A549 (cell line): ENCODE data around the gene CCDC137. TPM values are rescaled to one million over a fixed set of nuclear protein-coding genes. Genes with fewer than 3 reads are reported as not detected.
A peak's percentile ranks its signal among the peaks of the same experiment; 100 is the strongest.

Experiments used
- ATOH8 ChIP-seq: fragments of 250-450 bp; sonication (Bioruptor Pico); IDR thresholded peaks from 2 replicates; pipeline ENCODE4 v1.5.0; 2020; ENCODE audit warnings: low read depth, mild to moderate bottlenecking, moderate library complexity
- CBX2 ChIP-seq: fragments of 200-600 bp; sonication (generic); IDR thresholded peaks from 2 replicates; pipeline ENCODE4 v1.6.1; 2016; ENCODE audit warnings: low read depth, mild to moderate bottlenecking, borderline replicate concordance
- CBX8 ChIP-seq: fragments of 200-600 bp; sonication (generic); IDR thresholded peaks from 2 replicates; pipeline ENCODE4 v1.6.1; 2016
- CEBPB ChIP-seq, 2 experiments: fragments of >200 bp in 1 of 2; sonication (Bioruptor Twin) in 1 of 2; formaldehyde crosslinking in 1 of 2; IDR thresholded peaks; 2 replicates each; pipeline ENCODE4 v1.6.1; 2012 to 2016
- CHD2 ChIP-seq: fragments of 150-350 bp; IDR thresholded peaks from 2 replicates; pipeline ENCODE4 v1.6.1; 2014; ENCODE audit warnings: low read length; ENCODE audit not compliant: partially characterized antibody
- CHD4 ChIP-seq: fragments of 200-600 bp; sonication (generic); IDR thresholded peaks from 2 replicates; pipeline ENCODE4 v1.6.1; 2016; ENCODE audit warnings: antibody characterized with exemption, mild to moderate bottlenecking, borderline replicate concordance
- ELK1 ChIP-seq: fragments of 150-350 bp; IDR thresholded peaks from 2 replicates; pipeline ENCODE4 v1.6.1; 2014; ENCODE audit warnings: low read depth, mild to moderate bottlenecking, low read length
- GATA3 ChIP-seq: IDR thresholded peaks from 2 replicates; pipeline ENCODE4 v1.6.1; 2012; ENCODE audit warnings: borderline replicate concordance
- HDAC2 ChIP-seq: fragments of 200-600 bp; sonication (generic); IDR thresholded peaks from 2 replicates; pipeline ENCODE4 v1.6.1; 2016
- HMGXB4 ChIP-seq: fragments of 250-450 bp; sonication (Bioruptor Pico); IDR thresholded peaks from 2 replicates; pipeline ENCODE4 v1.5.0; 2021; ENCODE audit warnings: mild to moderate bottlenecking, moderate library complexity, borderline replicate concordance
- HOXB13 ChIP-seq: fragments of 250-450 bp; sonication (Bioruptor Pico); IDR thresholded peaks from 2 replicates; pipeline ENCODE4 v1.5.0; 2020; ENCODE audit warnings: low read depth, mild to moderate bottlenecking, moderate library complexity
- JUNB ChIP-seq: fragments of >200 bp; sonication (Bioruptor Twin); formaldehyde crosslinking; IDR thresholded peaks from 2 replicates; pipeline ENCODE4 v1.6.1; 2016
- KDM1A ChIP-seq: fragments of 200-600 bp; sonication (generic); IDR thresholded peaks from 2 replicates; pipeline ENCODE4 v1.6.1; 2016; ENCODE audit warnings: low read depth, mild to moderate bottlenecking
- NFE2L2 ChIP-seq: fragments of 150-350 bp; conservative IDR thresholded peaks from 2 replicates; pipeline ENCODE4 v1.6.1; 2014; ENCODE audit warnings: low read length
- NPAS2 ChIP-seq: fragments of 250-450 bp; sonication (Bioruptor Pico); IDR thresholded peaks from 2 replicates; pipeline ENCODE4 v1.8.0; 2022; ENCODE audit warnings: mild to moderate bottlenecking, moderate library complexity, borderline replicate concordance
- POLR2A ChIP-seq: IDR thresholded peaks from 2 replicates; pipeline ENCODE4 v1.6.1; 2012; ENCODE audit warnings: mild to moderate bottlenecking, low read length
- RAD21 ChIP-seq, 2 experiments: fragments of >200 bp in 1 of 2; sonication (Bioruptor Twin) in 1 of 2; formaldehyde crosslinking in 1 of 2; IDR thresholded peaks in 1 of 2; conservative IDR thresholded peaks in 1 of 2; 2 replicates in 1 of 2; 3 replicates in 1 of 2; pipeline ENCODE4 v1.6.1; 2012 to 2018; ENCODE audit warnings: inconsistent platforms in 1 of 2
- RFX5 ChIP-seq: fragments of 450-650 bp; IDR thresholded peaks from 2 replicates; pipeline ENCODE4 v1.7.1; 2014; ENCODE audit warnings: antibody characterized with exemption, mild to moderate bottlenecking, moderate library complexity
- RNF2 ChIP-seq: fragments of 200-600 bp; sonication (generic); IDR thresholded peaks from 2 replicates; pipeline ENCODE4 v1.6.1; 2016; ENCODE audit warnings: low read depth, mild to moderate bottlenecking, antibody characterized with exemption, moderate library complexity, borderline replicate concordance
- SREBF2 ChIP-seq: fragments of 450-650 bp; IDR thresholded peaks from 2 replicates; pipeline ENCODE4 v1.6.1; 2014; ENCODE audit warnings: mild to moderate bottlenecking, moderate library complexity
- TFCP2L1 ChIP-seq: fragments of 250-450 bp; sonication (Bioruptor Pico); IDR thresholded peaks from 2 replicates; pipeline ENCODE4 v1.5.0; 2021; ENCODE audit warnings: mild to moderate bottlenecking
- TP53 ChIP-seq: fragments of 250-450 bp; sonication (Bioruptor Pico); IDR thresholded peaks from 2 replicates; pipeline ENCODE4 v1.5.0; 2021; ENCODE audit warnings: mild to moderate bottlenecking, moderate library complexity
- ZSCAN20 ChIP-seq: fragments of 250-450 bp; sonication (Bioruptor Pico); IDR thresholded peaks from 2 replicates; pipeline ENCODE4 v1.8.0; 2022; ENCODE audit warnings: mild to moderate bottlenecking, moderate library complexity
- polyA plus RNA-seq, 4 experiments: library from polyadenylated mRNA; depleted of rRNA in 3 of 4; stranded (reverse); fragments of >200 nt; fragmentation: RNase III in 1 of 4; extraction: RNeasy Plus Mini Kit Qiagen cat#74134 plus additional on column Dnase treatment in 1 of 4; gene quantifications; 2 replicates in 3 of 4; 3 replicates in 1 of 4; pipeline ENCODE4 v1.2.3, GENCODE V29; 2011 to 2017
- TF ChIP-seq, protein P1 (sequence below): IDR thresholded peaks from 2 replicates; pipeline ENCODE4 v1.6.1; 2012
- TF ChIP-seq, protein P2 (sequence below): IDR thresholded peaks from 2 replicates; pipeline ENCODE4 v1.6.1; 2012; ENCODE audit warnings: low read depth, borderline replicate concordance
- TF ChIP-seq, protein P3 (sequence below): IDR thresholded peaks from 2 replicates; pipeline ENCODE4 v1.6.1; 2012

CCDC137 gene
- polyA plus RNA-seq, 2 of the 4 experiments (the other 2 are of a cell fraction): 22.6 to 55.0 TPM

DNA sequence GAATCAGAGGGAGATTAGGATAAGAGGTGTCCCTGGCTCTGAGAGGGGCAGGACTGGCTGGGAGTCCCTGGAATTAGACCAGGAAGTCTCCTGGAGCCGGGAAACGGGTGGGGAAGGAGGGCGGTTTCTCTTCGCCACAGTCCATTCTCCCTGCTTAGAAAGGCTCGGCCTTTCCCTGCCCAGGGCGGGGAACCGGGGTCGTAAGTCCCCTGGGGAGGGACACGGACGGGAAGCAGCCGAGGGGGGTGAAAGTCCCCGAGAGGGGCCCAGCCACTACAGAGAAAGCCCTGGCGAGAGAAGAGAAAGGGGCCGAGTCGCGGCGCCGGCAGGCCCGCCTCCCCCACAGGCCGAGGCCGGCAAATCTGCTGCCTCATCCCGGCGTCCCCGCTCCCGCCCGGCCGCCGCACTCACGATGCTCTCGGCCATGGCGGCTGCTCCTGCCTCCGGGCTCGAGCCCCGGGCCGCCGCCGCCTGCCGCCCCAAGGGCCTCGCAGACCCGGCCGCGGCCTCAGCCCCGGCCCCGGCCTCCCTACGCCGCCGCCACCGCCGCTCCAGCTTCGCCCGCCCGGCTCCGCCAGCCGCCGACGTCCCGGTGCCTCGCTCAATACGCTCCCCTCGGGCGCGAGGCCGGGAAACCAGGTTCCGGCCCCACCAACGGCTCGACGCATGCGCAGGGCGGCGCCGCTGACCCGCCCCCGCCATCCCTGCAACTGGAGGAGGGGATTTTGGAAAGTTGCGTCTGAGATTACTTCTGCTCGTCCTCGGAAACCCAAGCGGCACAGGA lies 29.8 kb upstream of the CCDC137 start, which contains the start of the genes NPLOC4 and TSPAN10 (continued):
- TF ChIP-seq HMGXB4 (CRISPR knock-in tag) (no peak; the same call in 1 of the 2 replicates), CHD4 (no peak), NFE2L2 (no peak; the same call in 1 of the 2 replicates), RAD21 (conservative IDR thresholded peaks at IDR 0.05 in 1 of 2, IDR thresholded peaks at IDR 0.05 in 1 of 2) (no peak; a peak in 2 of 5 replicates), RFX5 (peak; percentile 52; the same call in 1 of the 2 replicates), TP53 (CRISPR knock-in tag) (peak; percentile 53; the same call in 1 of the 2 replicates), KDM1A (no peak), SREBF2 (no peak), POLR2A (peak; percentile 88), RNF2 (no peak), CBX8 (no peak), CBX2 (no peak), NPAS2 (CRISPR knock-in tag) (no peak), GATA3 (peak; percentile 65; the same call in 1 of the 2 replicates), ZSCAN20 (no peak), TFCP2L1 (CRISPR knock-in tag) (no peak), HDAC2 (no peak), ATOH8 (no peak), HOXB13 (no peak), CHD2 (no peak), JUNB (no peak), ELK1 (no peak), CEBPB (IDR thresholded peaks at IDR 0.05) (peak in 1 of 2 experiments; percentile 19; a peak in 1 of 4 replicates)
- TF ChIP-seq, protein P1, sequence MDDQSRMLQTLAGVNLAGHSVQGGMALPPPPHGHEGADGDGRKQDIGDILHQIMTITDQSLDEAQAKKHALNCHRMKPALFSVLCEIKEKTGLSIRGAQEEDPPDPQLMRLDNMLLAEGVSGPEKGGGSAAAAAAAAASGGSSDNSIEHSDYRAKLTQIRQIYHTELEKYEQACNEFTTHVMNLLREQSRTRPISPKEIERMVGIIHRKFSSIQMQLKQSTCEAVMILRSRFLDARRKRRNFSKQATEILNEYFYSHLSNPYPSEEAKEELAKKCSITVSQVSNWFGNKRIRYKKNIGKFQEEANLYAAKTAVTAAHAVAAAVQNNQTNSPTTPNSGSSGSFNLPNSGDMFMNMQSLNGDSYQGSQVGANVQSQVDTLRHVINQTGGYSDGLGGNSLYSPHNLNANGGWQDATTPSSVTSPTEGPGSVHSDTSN: peak; percentile 81
- TF ChIP-seq, protein P2, sequence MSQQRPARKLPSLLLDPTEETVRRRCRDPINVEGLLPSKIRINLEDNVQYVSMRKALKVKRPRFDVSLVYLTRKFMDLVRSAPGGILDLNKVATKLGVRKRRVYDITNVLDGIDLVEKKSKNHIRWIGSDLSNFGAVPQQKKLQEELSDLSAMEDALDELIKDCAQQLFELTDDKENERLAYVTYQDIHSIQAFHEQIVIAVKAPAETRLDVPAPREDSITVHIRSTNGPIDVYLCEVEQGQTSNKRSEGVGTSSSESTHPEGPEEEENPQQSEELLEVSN: peak; percentile 73; the same call in 1 of the 2 replicates
- TF ChIP-seq, protein P3, sequence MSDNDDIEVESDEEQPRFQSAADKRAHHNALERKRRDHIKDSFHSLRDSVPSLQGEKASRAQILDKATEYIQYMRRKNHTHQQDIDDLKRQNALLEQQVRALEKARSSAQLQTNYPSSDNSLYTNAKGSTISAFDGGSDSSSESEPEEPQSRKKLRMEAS: peak; percentile 87
